ENCODE results near the gene CDC37L1. TPM values are rescaled to one million over a fixed set of nuclear protein-coding genes. Genes with fewer than 3 reads are reported as not detected.

The CDC37L1 gene
- total RNA-seq, 4 donors from 2014 or later = 21.1 to 50.5 (median 34.0) TPM

DNA sequence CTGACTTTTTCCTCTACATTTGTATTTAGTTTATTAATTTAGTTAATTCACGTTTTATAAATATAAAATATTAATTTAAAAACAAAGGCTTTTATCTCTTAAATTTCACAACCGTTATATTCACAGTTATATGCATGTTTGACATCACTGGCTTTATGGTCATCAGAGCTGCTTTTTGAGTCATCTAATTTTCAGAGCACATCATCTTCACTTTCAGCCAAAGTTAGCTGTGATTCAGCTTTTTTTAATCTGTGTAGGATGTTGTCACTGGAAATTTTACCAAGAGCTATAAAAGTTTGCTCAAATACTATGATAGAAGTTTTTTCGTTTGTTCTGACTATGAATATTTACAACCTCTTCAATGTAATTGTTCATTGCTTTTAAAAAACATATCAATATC lies 12.4 kb downstream of the CDC37L1 start:
- no peak for DNase-seq
- H3K4me3 ChIP-seq = no peak overlapping the region
- no peak overlapping the region for H3K27ac ChIP-seq
- peaks cover 0 to 3% of the 10 kb centered on the region in 2 donors for H3K4me1 ChIP-seq
- H3K27me3 ChIP-seq = no peaks in the 10 kb centered on the region
- no peaks in the 10 kb centered on the region for H3K9me3 ChIP-seq
- intact Hi-C loops (cut with DNase I; ENCODE audit: low total_unique reads) = no loop called here
- no peak for TF ChIP-seq POLR2A (IDR thresholded peaks at IDR 0.05)
- H3K36me3 ChIP-seq = no peaks in the 10 kb centered on the region

DNA sequence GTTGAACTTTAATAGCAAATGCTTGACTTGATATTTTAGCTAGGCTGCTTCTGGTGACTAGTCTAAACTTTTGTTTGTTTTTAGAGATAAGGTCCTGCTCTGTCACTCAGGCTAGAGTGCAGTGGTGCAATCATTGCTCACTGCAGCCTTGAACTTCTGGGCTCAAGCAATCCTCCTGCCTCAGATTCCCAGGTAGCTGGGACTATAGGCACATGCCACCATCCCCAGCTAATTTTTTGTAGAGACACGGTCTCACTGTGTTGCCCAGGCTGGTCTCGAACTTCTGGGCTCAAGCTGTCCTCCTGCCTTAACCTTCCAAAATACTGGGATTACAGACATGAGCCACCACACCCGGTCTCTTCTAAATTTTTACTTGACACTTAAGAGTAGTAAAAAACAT lies 20.7 kb downstream of the CDC37L1 start:
- TF ChIP-seq POLR2A (IDR thresholded peaks at IDR 0.05) = no peak
- TF ChIP-seq, protein P1, sequence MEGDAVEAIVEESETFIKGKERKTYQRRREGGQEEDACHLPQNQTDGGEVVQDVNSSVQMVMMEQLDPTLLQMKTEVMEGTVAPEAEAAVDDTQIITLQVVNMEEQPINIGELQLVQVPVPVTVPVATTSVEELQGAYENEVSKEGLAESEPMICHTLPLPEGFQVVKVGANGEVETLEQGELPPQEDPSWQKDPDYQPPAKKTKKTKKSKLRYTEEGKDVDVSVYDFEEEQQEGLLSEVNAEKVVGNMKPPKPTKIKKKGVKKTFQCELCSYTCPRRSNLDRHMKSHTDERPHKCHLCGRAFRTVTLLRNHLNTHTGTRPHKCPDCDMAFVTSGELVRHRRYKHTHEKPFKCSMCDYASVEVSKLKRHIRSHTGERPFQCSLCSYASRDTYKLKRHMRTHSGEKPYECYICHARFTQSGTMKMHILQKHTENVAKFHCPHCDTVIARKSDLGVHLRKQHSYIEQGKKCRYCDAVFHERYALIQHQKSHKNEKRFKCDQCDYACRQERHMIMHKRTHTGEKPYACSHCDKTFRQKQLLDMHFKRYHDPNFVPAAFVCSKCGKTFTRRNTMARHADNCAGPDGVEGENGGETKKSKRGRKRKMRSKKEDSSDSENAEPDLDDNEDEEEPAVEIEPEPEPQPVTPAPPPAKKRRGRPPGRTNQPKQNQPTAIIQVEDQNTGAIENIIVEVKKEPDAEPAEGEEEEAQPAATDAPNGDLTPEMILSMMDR (IDR thresholded peaks at IDR 0.05) = no peak
- Histone ChIP-seq H3K36me3 (no peaks in the 10 kb centered on the region), H3K27me3 (no peaks in the 10 kb centered on the region), H3K4me1 (no peaks in the 10 kb centered on the region), H3K9me3 (no peaks in the 10 kb centered on the region), H3K27ac (no peak overlapping the region), H3K4me3 (no peak overlapping the region)
- no peak for DNase-seq
- intact Hi-C loops (cut with DNase I; ENCODE audit: low total_unique reads) = no loop called here

DNA sequence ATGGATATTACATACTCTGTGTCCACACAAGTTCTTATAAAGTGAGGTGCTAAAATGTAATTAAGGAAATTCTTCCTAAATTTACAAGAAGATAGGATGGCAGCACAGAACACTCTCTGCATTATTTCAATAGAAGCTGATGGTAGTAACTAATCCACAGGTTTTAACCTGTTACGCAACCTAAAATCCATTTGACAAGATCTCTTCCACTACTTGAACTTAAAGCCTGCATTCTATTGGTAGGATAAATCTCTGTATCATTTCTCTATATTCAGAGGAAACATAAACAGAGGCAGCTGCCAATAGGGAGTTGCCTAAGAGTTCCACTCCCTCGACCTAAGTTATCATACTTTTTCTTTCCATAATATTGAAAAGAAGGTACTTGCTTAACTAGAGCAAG lies 21.6 kb downstream of the CDC37L1 start:
- Histone ChIP-seq H3K4me1 (no peaks in the 10 kb centered on the region), H3K36me3 (no peaks in the 10 kb centered on the region), H3K4me3 (no peak overlapping the region), H3K9me3 (no peaks in the 10 kb centered on the region), H3K27ac (no peak overlapping the region), H3K27me3 (no peaks in the 10 kb centered on the region)
- intact Hi-C loops (cut with DNase I; ENCODE audit: low total_unique reads) = no loop called here
- TF ChIP-seq, protein P1 (IDR thresholded peaks at IDR 0.05) = no peak
- no peak for TF ChIP-seq POLR2A (IDR thresholded peaks at IDR 0.05)
- DNase-seq = no peak

DNA sequence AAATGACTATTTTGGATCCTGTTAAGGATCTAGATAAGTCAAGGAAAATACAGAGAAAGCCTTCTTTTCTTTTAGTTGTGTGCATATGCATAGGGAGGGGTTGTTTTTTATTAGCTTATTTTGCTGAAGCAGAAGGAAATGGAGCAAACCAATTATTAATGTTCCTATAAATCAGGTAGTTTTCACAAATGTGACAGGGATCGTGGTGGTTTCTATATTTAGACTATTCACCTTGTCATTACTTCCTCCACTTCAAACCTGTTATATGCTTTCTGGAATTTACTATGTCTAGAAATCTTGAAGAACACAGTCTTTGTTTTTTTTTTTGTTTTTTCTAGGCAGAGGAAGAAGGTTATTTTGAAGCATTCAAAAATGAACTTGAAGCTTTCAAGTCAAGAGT lies 22.2 kb downstream of the CDC37L1 start:
- DNase-seq = no peak
- Histone ChIP-seq H3K4me1 (no peaks in the 10 kb centered on the region), H3K27ac (no peak overlapping the region), H3K27me3 (no peaks in the 10 kb centered on the region), H3K4me3 (no peak overlapping the region), H3K36me3 (no peaks in the 10 kb centered on the region), H3K9me3 (no peaks in the 10 kb centered on the region)
- TF ChIP-seq POLR2A (IDR thresholded peaks at IDR 0.05) = no peak
- TF ChIP-seq, protein P1 (IDR thresholded peaks at IDR 0.05) = no peak
- intact Hi-C loops (cut with DNase I; ENCODE audit: low total_unique reads) = no loop called here

DNA sequence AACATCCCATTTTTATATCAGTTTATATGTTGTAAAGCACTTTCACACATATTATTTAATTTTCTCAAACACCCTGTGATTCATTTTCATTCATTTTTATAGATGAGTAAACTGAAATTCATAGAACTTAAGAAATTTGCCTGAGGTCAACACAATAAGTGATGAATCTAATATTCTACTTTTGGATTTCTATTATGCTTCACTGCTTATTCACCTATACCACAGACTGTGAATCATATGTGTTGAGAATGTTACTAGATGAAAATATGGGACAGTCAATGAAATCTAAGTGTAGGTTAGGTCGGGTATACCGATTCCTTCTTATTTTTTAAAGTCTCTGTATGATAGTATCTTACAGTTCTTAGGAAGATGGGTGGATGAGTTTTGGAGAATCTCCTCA lies 24.8 kb downstream of the CDC37L1 start:
- Histone ChIP-seq H3K27me3 (no peaks in the 10 kb centered on the region), H3K4me3 (no peak overlapping the region), H3K36me3 (no peaks in the 10 kb centered on the region), H3K27ac (no peak overlapping the region), H3K4me1 (no peaks in the 10 kb centered on the region), H3K9me3 (no peaks in the 10 kb centered on the region)
- no peak for DNase-seq
- intact Hi-C loops (cut with DNase I; ENCODE audit: low total_unique reads) = no loop called here
- TF ChIP-seq, protein P1 (IDR thresholded peaks at IDR 0.05) = no peak
- no peak for TF ChIP-seq POLR2A (IDR thresholded peaks at IDR 0.05)

DNA sequence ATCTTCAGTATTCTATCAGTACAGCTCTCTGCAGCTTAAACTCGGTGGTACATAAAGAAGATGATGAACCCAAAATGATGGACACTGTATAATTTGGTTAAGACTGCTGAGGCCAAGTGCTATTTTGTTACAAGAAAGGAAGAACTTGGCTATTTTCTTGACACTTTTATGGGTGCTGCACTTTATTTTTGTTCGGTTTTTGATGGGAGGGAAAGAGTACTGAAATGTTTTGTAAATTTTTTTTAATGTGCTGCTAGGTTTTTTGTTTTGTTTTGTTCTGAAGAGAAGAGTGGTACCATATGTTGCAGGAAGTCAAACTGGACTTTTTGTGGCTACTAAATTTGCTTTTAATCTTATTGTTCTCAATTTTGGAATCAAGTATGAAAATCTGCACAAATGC lies 26.7 kb downstream of the CDC37L1 start:
- H3K4me3 ChIP-seq = no peak overlapping the region
- peak overlapping the region in 1 of 2 donors; percentile 6 for H3K27ac ChIP-seq
- no peaks in the 10 kb centered on the region for H3K36me3 ChIP-seq
- no peaks in the 10 kb centered on the region for H3K4me1 ChIP-seq
- TF ChIP-seq, protein P1 (IDR thresholded peaks at IDR 0.05) = no peak
- TF ChIP-seq POLR2A (IDR thresholded peaks at IDR 0.05) = no peak
- no peaks in the 10 kb centered on the region for H3K27me3 ChIP-seq
- intact Hi-C loops (cut with DNase I; ENCODE audit: low total_unique reads) = no loop called here
- no peaks in the 10 kb centered on the region for H3K9me3 ChIP-seq
- no peak for DNase-seq
